IPS-15b (cell line): ENCODE results near the gene CNTNAP2.

Experiments
- H3K27me3 ChIP-seq: one replicate; pipeline ENCODE4 v1.6.1; 2013; ENCODE audit warnings: low read length; ENCODE audit not compliant: control insufficient read depth, insufficient read depth
- H3K36me3 ChIP-seq: one replicate; pipeline ENCODE4 v1.6.1; 2013; ENCODE audit warnings: low read length; ENCODE audit not compliant: control insufficient read depth, insufficient read depth
- H3K4me1 ChIP-seq: one replicate; pipeline ENCODE4 v1.6.1; 2013; ENCODE audit warnings: mild to moderate bottlenecking, low read length; ENCODE audit not compliant: control insufficient read depth, insufficient read depth
- H3K4me3 ChIP-seq: one replicate; pipeline ENCODE4 v1.5.1; 2013; ENCODE audit warnings: low read depth, low read length
- H3K9ac ChIP-seq: one replicate; pipeline ENCODE4 v1.6.1; 2013; ENCODE audit warnings: low read depth, mild to moderate bottlenecking, low read length
- H3K9me3 ChIP-seq: one replicate; pipeline ENCODE4 v1.6.1; 2013; ENCODE audit warnings: mild to moderate bottlenecking, low read length; ENCODE audit not compliant: control insufficient read depth, insufficient read depth

Gene CNTNAP2

DNA sequence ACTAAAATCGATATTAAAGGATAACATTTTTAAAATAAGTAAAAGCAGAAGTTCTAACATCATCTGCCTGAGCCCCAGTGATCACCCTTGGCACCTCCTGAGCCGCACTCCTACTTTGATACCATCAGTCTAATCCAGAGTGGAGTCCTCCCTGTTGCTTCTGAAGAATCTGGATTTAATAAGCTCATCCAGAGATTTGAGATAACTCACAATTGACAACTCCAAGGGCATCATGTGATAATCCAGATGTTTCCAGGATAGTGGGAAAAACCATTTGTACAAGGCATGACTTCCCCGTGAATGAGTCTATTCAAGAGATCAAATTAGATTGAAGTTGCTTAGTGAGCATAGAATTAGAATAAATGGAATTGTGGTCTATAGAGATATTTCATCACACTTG, 1998.2 kb downstream of the CNTNAP2 start:
- no peak overlapping the region for H3K9ac ChIP-seq
- H3K36me3 ChIP-seq: no peaks in the 10 kb centered on the region
- H3K9me3 ChIP-seq: no peaks in the 10 kb centered on the region

DNA sequence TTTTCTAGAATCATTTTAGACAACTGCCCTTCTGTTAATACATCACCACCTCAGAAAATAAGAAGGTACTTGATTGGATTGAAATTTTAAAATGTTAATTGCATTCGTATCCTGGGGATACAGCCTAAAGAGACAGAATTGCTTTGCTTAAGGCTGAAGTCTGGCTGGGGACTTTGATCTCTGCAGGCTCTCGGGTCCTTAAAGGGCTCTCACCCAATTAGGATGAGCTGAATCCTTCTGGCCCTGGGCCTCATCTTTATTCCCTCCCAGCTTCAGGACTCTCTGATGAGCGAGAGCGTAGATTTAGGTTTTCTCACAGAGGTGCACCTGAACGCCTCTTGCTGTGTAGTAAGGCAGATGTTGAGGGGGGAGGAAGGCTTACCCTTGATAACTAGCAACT, 1998.7 kb downstream of the CNTNAP2 start:
- H3K4me3 ChIP-seq: no peak overlapping the region
- H3K9ac ChIP-seq: no peak overlapping the region
- H3K9me3 ChIP-seq: no peaks in the 10 kb centered on the region
- no peaks in the 10 kb centered on the region for H3K36me3 ChIP-seq
- H3K27me3 ChIP-seq: no peaks in the 10 kb centered on the region
- no peaks in the 10 kb centered on the region for H3K4me1 ChIP-seq

More for the DNA sequence above, 1998.2 kb downstream of the CNTNAP2 start:
- H3K4me3 ChIP-seq: no peak overlapping the region
- H3K27me3 ChIP-seq: no peaks in the 10 kb centered on the region
- no peaks in the 10 kb centered on the region for H3K4me1 ChIP-seq

- Histone ChIP-seq H3K36me3 (no peaks in the 10 kb centered on the region), H3K27me3 (no peaks in the 10 kb centered on the region), H3K9ac (no peak overlapping the region), H3K9me3 (no peaks in the 10 kb centered on the region), H3K4me3 (no peak overlapping the region), H3K4me1 (no peaks in the 10 kb centered on the region)
These were observed 1999.6 kb downstream of the CNTNAP2 start for GRCh38 chr7:148116195-148116594.

DNA sequence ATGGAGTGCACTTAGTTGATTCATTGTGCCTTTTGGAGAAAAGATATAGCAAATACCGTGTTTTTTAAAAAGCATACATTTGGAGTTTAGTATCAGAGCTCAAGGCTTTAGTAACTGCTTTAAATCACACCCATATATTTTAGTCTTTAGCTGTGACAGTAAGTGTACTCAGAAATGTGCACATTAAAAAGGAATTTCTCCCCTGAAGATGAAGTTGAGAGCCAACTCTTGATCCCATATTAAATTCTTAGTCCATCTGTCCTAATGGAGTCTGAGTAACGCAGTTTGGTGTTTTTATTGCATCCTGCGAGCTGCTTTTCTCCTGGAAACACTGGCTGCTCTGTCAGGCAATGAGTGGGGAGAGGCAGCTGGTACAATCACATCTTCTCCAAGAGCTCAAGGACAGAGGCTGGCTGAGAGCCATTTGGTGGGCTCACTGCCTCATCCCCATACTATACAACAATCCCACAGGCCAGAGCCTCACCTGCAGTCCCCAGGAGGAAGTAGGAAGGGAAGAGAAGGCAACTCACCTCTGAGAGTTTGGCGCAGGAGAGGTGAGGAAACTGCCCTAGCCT, 2000.3 kb downstream of the CNTNAP2 start:
- H3K9ac ChIP-seq: no peak overlapping the region
- H3K36me3 ChIP-seq: no peaks in the 10 kb centered on the region
- H3K4me3 ChIP-seq: no peak overlapping the region
- no peaks in the 10 kb centered on the region for H3K4me1 ChIP-seq
- no peaks in the 10 kb centered on the region for H3K27me3 ChIP-seq
- no peaks in the 10 kb centered on the region for H3K9me3 ChIP-seq

DNA sequence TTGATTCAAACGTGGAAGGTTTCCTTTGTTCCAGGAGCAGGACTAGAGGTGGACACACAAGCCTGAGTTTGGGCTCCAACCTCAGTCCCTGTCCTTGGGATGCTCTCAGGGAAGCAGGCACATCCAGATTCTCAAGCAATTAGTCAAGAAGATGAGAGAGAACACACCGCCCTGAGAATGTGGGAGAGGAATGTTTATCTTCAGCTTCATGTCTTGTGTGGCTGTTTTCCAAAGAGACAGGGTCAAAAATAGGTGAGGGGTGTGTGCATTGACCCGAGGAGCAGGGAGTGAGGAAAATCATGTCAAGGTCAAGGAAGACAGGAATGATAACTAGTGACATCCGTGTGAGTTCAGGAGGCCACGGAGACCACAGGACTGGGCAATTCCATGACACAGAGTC, 2001.8 kb downstream of the CNTNAP2 start:
- Histone ChIP-seq H3K9me3 (no peaks in the 10 kb centered on the region), H3K36me3 (no peaks in the 10 kb centered on the region), H3K4me3 (no peak overlapping the region), H3K9ac (no peak overlapping the region), H3K27me3 (no peaks in the 10 kb centered on the region), H3K4me1 (no peaks in the 10 kb centered on the region)

- Histone ChIP-seq H3K36me3 (no peaks in the 10 kb centered on the region), H3K4me1 (no peaks in the 10 kb centered on the region), H3K9ac (no peak overlapping the region), H3K9me3 (no peaks in the 10 kb centered on the region), H3K27me3 (no peaks in the 10 kb centered on the region), H3K4me3 (no peak overlapping the region)
These were observed 2004.8 kb downstream of the CNTNAP2 start for GRCh38 chr7:148121401-148121800.

DNA sequence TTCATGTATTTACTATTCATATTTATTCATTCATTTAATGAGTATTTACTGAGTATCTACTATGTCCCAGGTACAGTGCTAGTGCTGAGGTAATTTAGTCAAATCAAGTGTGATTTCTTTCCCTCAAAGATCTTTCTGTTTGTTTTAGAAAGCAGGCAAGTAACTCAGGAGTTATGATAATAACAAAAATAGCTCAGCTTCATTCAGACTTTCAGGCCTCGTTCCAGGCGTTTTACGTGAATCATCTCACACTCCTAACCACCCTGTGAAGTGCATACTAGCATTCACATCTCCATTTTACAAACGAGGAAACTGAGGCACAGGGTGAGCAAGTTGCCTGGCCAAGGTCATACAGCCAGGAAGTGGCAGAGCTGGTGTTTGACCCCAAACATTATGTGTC, 2005.2 kb downstream of the CNTNAP2 start:
- H3K9me3 ChIP-seq: no peaks in the 10 kb centered on the region
- no peaks in the 10 kb centered on the region for H3K4me1 ChIP-seq
- H3K4me3 ChIP-seq: no peak overlapping the region
- no peak overlapping the region for H3K9ac ChIP-seq
- no peaks in the 10 kb centered on the region for H3K27me3 ChIP-seq
- H3K36me3 ChIP-seq: no peaks in the 10 kb centered on the region

- H3K4me3 ChIP-seq: no peak overlapping the region
- no peaks in the 10 kb centered on the region for H3K9me3 ChIP-seq
- H3K4me1 ChIP-seq: no peaks in the 10 kb centered on the region
- no peaks in the 10 kb centered on the region for H3K36me3 ChIP-seq
- H3K9ac ChIP-seq: no peak overlapping the region
- H3K27me3 ChIP-seq: no peaks in the 10 kb centered on the region
These were observed 2007.9 kb downstream of the CNTNAP2 start for GRCh38 chr7:148124477-148124876.

GRCh38 chr7:148127374-148127773, 2010.8 kb downstream of the CNTNAP2 start:
- no peak overlapping the region for H3K9ac ChIP-seq
- H3K9me3 ChIP-seq: no peaks in the 10 kb centered on the region
- no peaks in the 10 kb centered on the region for H3K4me1 ChIP-seq
- H3K27me3 ChIP-seq: no peaks in the 10 kb centered on the region
- no peak overlapping the region for H3K4me3 ChIP-seq
- no peaks in the 10 kb centered on the region for H3K36me3 ChIP-seq

GRCh38 chr7:148129023-148129422, 2012.4 kb downstream of the CNTNAP2 start:
- no peak overlapping the region for H3K4me3 ChIP-seq
- H3K36me3 ChIP-seq: no peaks in the 10 kb centered on the region
- no peaks in the 10 kb centered on the region for H3K27me3 ChIP-seq
- H3K4me1 ChIP-seq: no peaks in the 10 kb centered on the region
- no peaks in the 10 kb centered on the region for H3K9me3 ChIP-seq
- no peak overlapping the region for H3K9ac ChIP-seq

DNA sequence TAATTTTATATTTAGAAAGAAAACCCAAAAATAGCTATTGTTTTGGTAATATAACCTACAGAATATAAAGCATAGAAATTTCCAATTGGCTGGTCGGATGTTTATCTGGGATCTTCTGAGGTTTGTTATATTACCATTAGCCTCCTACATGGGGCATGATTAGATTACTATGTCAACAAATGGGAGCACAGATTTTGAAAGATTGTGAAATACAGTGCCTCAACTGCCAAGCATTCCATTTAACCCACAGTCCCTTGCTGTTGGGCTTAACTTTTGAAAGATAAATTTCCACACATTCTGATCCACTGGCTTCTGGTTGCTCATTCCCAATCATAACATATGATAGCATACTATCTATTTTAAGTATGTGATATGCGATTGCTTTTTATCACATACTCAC, 2018.5 kb downstream of the CNTNAP2 start:
- H3K4me3 ChIP-seq: no peak overlapping the region

DNA sequence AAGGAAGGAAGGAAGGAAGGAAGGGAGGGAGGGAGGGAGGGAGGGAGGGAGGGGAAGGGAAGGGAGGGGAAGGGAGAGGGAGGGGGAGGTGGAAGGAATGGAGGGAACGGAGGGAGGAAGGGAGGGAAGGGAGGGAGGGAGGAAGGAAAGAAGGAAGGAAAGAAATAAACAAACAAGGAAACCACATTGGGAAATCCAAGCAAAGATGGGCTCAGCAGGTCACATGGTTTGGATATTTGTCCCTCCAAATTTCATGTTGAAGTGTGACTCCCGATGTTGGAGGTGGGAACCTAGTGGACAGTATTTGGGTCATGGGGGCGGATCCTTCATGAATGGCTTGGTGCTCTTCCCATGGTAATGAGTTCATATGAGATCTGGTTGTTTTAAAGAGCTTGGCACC, 2019.4 kb downstream of the CNTNAP2 start:
- H3K9ac ChIP-seq: no peak overlapping the region
- no peaks in the 10 kb centered on the region for H3K27me3 ChIP-seq
- no peak overlapping the region for H3K4me3 ChIP-seq
- H3K4me1 ChIP-seq: no peaks in the 10 kb centered on the region
- peaks cover 4% of the 10 kb centered on the region for H3K9me3 ChIP-seq
- no peaks in the 10 kb centered on the region for H3K36me3 ChIP-seq

More for the DNA sequence above, 2018.5 kb downstream of the CNTNAP2 start:
- H3K9ac ChIP-seq: no peak overlapping the region
- H3K36me3 ChIP-seq: no peaks in the 10 kb centered on the region
- H3K4me1 ChIP-seq: no peaks in the 10 kb centered on the region
- H3K9me3 ChIP-seq: peaks cover 4% of the 10 kb centered on the region
- H3K27me3 ChIP-seq: no peaks in the 10 kb centered on the region
